PC-9 (cell line): ENCODE measurements around the gene CTNND2. TPM values are rescaled to one million over a fixed set of nuclear protein-coding genes. Genes with fewer than 3 reads are reported as not detected.

ENCODE experiments used
- BruUV-seq: library from RNA; stranded (reverse); fragments of 400-500 nt; replicated peaks from 2 replicates; lab custom pipeline; 2021; lab: Mats Ljungman, UMichigan
- CTCF ChIA-PET: fragments of 300-600 bp; sonication (Branson Sonifier 250); formaldehyde crosslinking; loops from one replicate; lab custom pipeline; 2022; ENCODE audit warnings: antibody characterized with exemption; lab: Charles Lee
- POLR2A ChIA-PET: fragments of 300-600 bp; sonication (Branson Sonifier 250); formaldehyde crosslinking; loops from one replicate; lab custom pipeline; 2022; ENCODE audit warnings: antibody characterized with exemption; ENCODE audit not compliant: unreplicated experiment; lab: Charles Lee
- DNase-seq, 2 experiments: peaks; one replicate each; pipeline versions ENCODE4 v3.0.0 to v3.0.0-alpha.2; 2015 to 2022; ENCODE audit warnings: mixed read lengths in 1 of 2
- H2AFZ ChIP-seq: fragments of 200-600 bp; sonication (generic); 2 replicates; pipeline ENCODE4 v1.8.1; 2017; ENCODE audit warnings: antibody characterized with exemption
- H3F3A ChIP-seq: fragments of 200-600 bp; sonication (generic); 2 replicates; pipeline ENCODE4 v1.8.1; 2017; ENCODE audit warnings: antibody characterized with exemption, mild to moderate bottlenecking, low read depth; ENCODE audit not compliant: insufficient read depth
- H3K27ac ChIP-seq: fragments of 200-600 bp; sonication (generic); 2 replicates; pipeline ENCODE4 v1.6.1; 2016; ENCODE audit warnings: mixed run types
- H3K27me3 ChIP-seq: fragments of 200-600 bp; sonication (generic); 2 replicates; pipeline ENCODE4 v1.6.1; 2016; ENCODE audit warnings: low read depth, mixed run types; ENCODE audit not compliant: insufficient read depth
- H3K36me3 ChIP-seq: fragments of 200-600 bp; sonication (generic); 2 replicates; pipeline ENCODE4 v1.6.1; 2016; ENCODE audit warnings: low read depth, mixed run types
- H3K4me1 ChIP-seq: fragments of 200-600 bp; sonication (generic); replicated peaks from 2 replicates; pipeline ENCODE4 v1.6.1; 2016; ENCODE audit warnings: mixed run types; ENCODE audit not compliant: insufficient read depth
- H3K4me2 ChIP-seq: fragments of 200-600 bp; sonication (generic); 2 replicates; pipeline ENCODE4 v1.6.1; 2017; ENCODE audit warnings: mixed run types
- H3K4me3 ChIP-seq: fragments of 200-600 bp; sonication (generic); 2 replicates; pipeline ENCODE4 v1.6.1; 2016; ENCODE audit warnings: mixed run types
- H3K79me2 ChIP-seq: fragments of 200-600 bp; sonication (generic); 2 replicates; pipeline ENCODE4 v1.6.1; 2017; ENCODE audit warnings: low read depth, mixed run types
- H3K9me2 ChIP-seq: fragments of 200-600 bp; sonication (generic); 2 replicates; pipeline ENCODE4 v1.8.1; 2017; ENCODE audit warnings: mild to moderate bottlenecking; ENCODE audit not compliant: insufficient read depth
- H3K9me3 ChIP-seq: fragments of 200-600 bp; sonication (generic); 2 replicates; pipeline ENCODE4 v1.8.1; 2016; ENCODE audit warnings: low read depth; ENCODE audit not compliant: insufficient read depth
- H4K20me1 ChIP-seq: fragments of 200-600 bp; sonication (generic); 2 replicates; pipeline ENCODE4 v1.8.1; 2017; ENCODE audit not compliant: insufficient read depth
- CTCF ChIP-seq: fragments of 200-600 bp; sonication (generic); conservative IDR thresholded peaks from 2 replicates; pipeline ENCODE4 v1.6.1; 2017; ENCODE audit warnings: mixed run types, antibody characterized with exemption, mild to moderate bottlenecking, moderate library complexity
- EZH2 ChIP-seq: fragments of 200-600 bp; sonication (generic); IDR thresholded peaks from 2 replicates; pipeline ENCODE4 v1.8.0; 2017; ENCODE audit warnings: antibody characterized with exemption, low read depth
- intact Hi-C: fragments of 100-400 bp; cut with micrococcal nuclease; formaldehyde crosslinking; loops from one replicate; pipeline ENCODE4 v1.10.0; 2022; ENCODE audit not compliant: unreplicated experiment
- total RNA-seq: library from RNA; stranded (reverse); gene quantifications from 2 replicates; pipeline ENCODE4 v1.2.3, GENCODE V29; 2021

The CTNND2 gene
- total RNA-seq, 1 experiment from 2014 or later = not detected

DNA sequence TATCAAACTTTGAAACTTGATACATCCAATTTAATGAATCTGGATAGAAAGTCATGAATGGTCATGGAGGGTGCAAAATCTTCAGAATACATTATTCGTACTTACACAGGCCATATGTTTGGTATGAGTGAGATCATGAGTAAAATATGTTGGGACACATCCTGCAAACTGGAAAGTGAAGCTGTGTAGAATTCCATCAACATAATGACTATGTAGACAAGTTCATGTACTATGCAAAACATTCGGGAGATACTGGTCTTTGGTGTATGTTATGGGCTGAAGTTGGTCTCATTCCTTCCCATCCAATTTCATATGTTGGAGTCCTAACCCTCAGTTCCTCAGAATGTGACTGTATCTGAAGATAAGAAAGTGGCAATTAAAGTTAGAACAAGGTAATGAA is 18.1 kb upstream of the CTNND2 start:
- intact Hi-C loops = no loop called here
- no peak for DNase-seq
- Histone ChIP-seq H3K4me2 (no peak overlapping the region), H3K36me3 (no peaks in the 10 kb centered on the region), H3K4me1 (no peaks in the 10 kb centered on the region), H3K27ac (no peak overlapping the region), H2AFZ (no peak overlapping the region), H3K27me3 (no peaks in the 10 kb centered on the region), H3K9me3 (no peaks in the 10 kb centered on the region), H3K9me2 (no peaks in the 10 kb centered on the region), H3F3A (no peaks in the 10 kb centered on the region), H3K4me3 (no peak overlapping the region), H4K20me1 (0 out of 2 replicates have a peak, but pooled peaks cover 3% of the 10 kb centered on the region), H3K79me2 (no peaks in the 10 kb centered on the region)
- POLR2A ChIA-PET = no interaction called here
- BruUV-seq = no TSS peak
- TF ChIP-seq CTCF (no peak), EZH2 (no peak)
- CTCF ChIA-PET = no interaction called here

DNA sequence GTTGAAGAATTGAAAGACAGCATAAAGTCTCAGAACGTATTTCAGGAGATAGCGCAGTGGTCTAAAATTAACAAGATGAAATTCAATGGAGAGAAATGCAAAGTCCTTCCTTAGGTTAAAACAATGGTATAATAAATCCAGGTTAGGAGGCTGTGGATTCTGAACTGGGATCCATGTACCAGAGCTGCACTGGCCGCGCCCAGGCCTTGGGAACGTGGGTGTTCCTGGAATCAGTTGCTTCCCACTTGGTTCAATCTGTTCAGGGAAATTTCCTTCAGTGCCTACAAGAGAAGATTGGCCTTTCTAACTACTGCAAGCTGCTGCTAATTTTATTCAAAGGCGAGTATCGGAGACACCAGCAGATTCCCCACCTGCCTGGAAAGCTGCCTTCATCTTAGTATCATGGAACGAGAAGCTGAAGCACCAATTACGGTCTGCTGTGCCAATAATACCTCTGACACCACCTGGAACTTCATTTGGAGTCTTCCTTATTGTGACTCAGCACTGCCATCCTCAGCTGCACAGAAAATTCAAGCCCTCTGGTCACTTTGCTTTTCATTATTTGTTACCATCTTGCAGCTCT is 14.3 kb upstream of the CTNND2 start:
- H3K4me1 ChIP-seq = no peaks in the 10 kb centered on the region
- BruUV-seq = no TSS peak
- H3F3A ChIP-seq = no peaks in the 10 kb centered on the region
- intact Hi-C loops = no loop called here
- H3K4me2 ChIP-seq = no peak overlapping the region
- 0 out of 2 replicates have a peak overlapping the region, but pooled peaks have one; percentile 45 for H2AFZ ChIP-seq
- CTCF ChIA-PET = no interaction called here
- H3K9me3 ChIP-seq = no peaks in the 10 kb centered on the region
- H3K4me3 ChIP-seq = no peak overlapping the region
- 0 out of 2 replicates have a peak, but pooled peaks cover 3% of the 10 kb centered on the region for H4K20me1 ChIP-seq
- no peaks in the 10 kb centered on the region for H3K79me2 ChIP-seq
- POLR2A ChIA-PET = no interaction called here
- no peak for TF ChIP-seq CTCF
- TF ChIP-seq EZH2 = no peak
- H3K27ac ChIP-seq = no peak overlapping the region
- H3K36me3 ChIP-seq = no peaks in the 10 kb centered on the region
- no peaks in the 10 kb centered on the region for H3K27me3 ChIP-seq
- no peaks in the 10 kb centered on the region; the same call in 1 of the 2 replicates for H3K9me2 ChIP-seq
- no peak for DNase-seq

- H3K4me3 ChIP-seq = no peak overlapping the region
- H2AFZ ChIP-seq = no peak overlapping the region
- no peaks in the 10 kb centered on the region for H4K20me1 ChIP-seq
- TF ChIP-seq EZH2 (no peak), CTCF (no peak)
- no peak overlapping the region for H3K27ac ChIP-seq
- ChIA-PET POLR2A (no interaction called here), CTCF (no interaction called here)
- no TSS peak for BruUV-seq
- H3K27me3 ChIP-seq = no peaks in the 10 kb centered on the region
- no peaks in the 10 kb centered on the region for H3K79me2 ChIP-seq
- DNase-seq = no peak
- no peaks in the 10 kb centered on the region for H3F3A ChIP-seq
- H3K4me1 ChIP-seq = no peaks in the 10 kb centered on the region
- H3K9me2 ChIP-seq = no peaks in the 10 kb centered on the region; the same call in 1 of the 2 replicates
- intact Hi-C loops = no loop called here
- no peaks in the 10 kb centered on the region; the same call in 1 of the 2 replicates for H3K9me3 ChIP-seq
- no peak overlapping the region for H3K4me2 ChIP-seq
- H3K36me3 ChIP-seq = no peaks in the 10 kb centered on the region
Measured at GRCh38 chr5:11909471-11909870, 5.2 kb upstream of the CTNND2 start.
